BJ (cell line): ENCODE data around the gene DUSP28. TPM values are rescaled to one million over a fixed set of nuclear protein-coding genes. Genes with fewer than 3 reads are reported as not detected.

Source experiments
- CTCF ChIA-PET: fragments of 350-600 bp; formaldehyde crosslinking; extraction: SDS; loops from one replicate; lab custom pipeline; 2021; ENCODE audit warnings: antibody characterized with exemption, inconsistent platforms; lab: Yijun Ruan, JAX
- POLR2A ChIA-PET: fragments of 300-600 bp; sonication (Branson Sonifier 250); formaldehyde crosslinking; extraction: SDS; loops from one replicate; lab custom pipeline; 2021; ENCODE audit warnings: antibody characterized with exemption; lab: Charles Lee
- DNase-seq: peaks from one replicate; pipeline ENCODE4 v3.0.0-alpha.2; 2011; ENCODE audit warnings: low read depth
- H3K27me3 ChIP-seq: 2 replicates; pipeline ENCODE4 v1.6.0; 2011; ENCODE audit warnings: low read length; ENCODE audit not compliant: control insufficient read depth, insufficient read depth
- H3K36me3 ChIP-seq: 2 replicates; pipeline ENCODE4 v1.5.1; 2011; ENCODE audit warnings: low read length; ENCODE audit not compliant: control insufficient read depth, insufficient read depth
- H3K4me3 ChIP-seq: 2 replicates; pipeline ENCODE4 v1.5.1; 2011; ENCODE audit warnings: low read depth, mild to moderate bottlenecking, control low read depth, low read length
- polyA plus RNA-seq: library from polyadenylated mRNA; depleted of rRNA; stranded (reverse); fragments of >200 nt; gene quantifications from 2 replicates; pipeline ENCODE4 v1.2.3, GENCODE V29; 2011
- TF ChIP-seq, protein P1 (sequence below): IDR thresholded peaks from 2 replicates; pipeline ENCODE4 v1.5.1; 2011; ENCODE audit warnings: low read depth, mild to moderate bottlenecking, control low read depth, inconsistent platforms, low read length, moderate library complexity; ENCODE audit not compliant: insufficient read depth

The DUSP28 gene
- polyA plus RNA-seq, 1 experiment = 3.1 TPM

DNA sequence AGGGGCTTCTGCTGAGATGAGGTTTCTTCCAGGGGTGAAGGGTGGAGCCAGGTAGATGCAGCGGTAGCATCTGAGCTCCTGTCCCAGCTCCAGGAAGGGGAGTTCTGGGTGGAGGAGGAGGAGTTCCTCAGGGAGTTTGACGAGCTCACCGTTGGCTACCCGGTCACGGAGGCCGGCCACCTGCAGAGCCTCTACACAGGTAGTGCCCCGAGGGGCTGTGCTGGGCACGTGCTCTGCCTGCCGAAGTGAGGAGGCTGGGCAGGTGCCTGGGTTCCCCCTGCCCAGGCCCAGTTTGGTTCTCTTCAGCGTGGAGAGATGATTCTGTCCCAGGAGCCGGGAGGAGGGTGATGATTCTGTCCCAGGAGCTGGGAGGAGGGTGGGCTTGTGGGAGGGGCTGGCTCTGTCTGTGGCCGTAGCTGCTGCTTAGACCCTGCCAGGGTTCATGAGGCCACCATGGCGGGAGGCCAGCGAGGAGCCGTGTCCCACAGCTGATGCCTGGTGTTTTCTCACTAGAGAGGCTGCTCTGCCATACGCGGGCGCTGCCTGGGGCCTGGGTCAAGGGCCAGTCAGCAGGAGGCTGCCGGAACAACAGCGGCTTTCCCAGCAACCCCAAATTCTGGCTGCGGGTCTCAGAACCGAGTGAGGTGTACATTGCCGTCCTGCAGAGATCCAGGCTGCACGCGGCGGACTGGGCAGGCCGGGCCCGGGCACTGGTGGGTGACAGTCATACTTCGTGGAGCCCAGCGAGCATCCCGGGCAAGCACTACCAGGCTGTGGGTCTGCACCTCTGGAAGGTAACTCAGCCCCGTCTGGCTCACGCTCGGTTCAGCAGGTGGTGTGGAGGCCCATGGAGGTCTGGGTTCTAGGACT is 34.6 kb downstream of the DUSP28 start:
- no peak for DNase-seq
- H3K27me3 ChIP-seq = no peaks in the 10 kb centered on the region
- TF ChIP-seq, protein P1, sequence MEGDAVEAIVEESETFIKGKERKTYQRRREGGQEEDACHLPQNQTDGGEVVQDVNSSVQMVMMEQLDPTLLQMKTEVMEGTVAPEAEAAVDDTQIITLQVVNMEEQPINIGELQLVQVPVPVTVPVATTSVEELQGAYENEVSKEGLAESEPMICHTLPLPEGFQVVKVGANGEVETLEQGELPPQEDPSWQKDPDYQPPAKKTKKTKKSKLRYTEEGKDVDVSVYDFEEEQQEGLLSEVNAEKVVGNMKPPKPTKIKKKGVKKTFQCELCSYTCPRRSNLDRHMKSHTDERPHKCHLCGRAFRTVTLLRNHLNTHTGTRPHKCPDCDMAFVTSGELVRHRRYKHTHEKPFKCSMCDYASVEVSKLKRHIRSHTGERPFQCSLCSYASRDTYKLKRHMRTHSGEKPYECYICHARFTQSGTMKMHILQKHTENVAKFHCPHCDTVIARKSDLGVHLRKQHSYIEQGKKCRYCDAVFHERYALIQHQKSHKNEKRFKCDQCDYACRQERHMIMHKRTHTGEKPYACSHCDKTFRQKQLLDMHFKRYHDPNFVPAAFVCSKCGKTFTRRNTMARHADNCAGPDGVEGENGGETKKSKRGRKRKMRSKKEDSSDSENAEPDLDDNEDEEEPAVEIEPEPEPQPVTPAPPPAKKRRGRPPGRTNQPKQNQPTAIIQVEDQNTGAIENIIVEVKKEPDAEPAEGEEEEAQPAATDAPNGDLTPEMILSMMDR = no peak
- ChIA-PET POLR2A (no interaction called here), CTCF (interaction anchor here (1.1 to 1.7 kb wide), 3 partner anchors 9 to 28 kb away, joined by 3 to 5 read pairs (median 4); no protein-coding TSS in a partner anchor)
- H3K4me3 ChIP-seq = no peak overlapping the region
- peaks cover 21% of the 10 kb centered on the region for H3K36me3 ChIP-seq

DNA sequence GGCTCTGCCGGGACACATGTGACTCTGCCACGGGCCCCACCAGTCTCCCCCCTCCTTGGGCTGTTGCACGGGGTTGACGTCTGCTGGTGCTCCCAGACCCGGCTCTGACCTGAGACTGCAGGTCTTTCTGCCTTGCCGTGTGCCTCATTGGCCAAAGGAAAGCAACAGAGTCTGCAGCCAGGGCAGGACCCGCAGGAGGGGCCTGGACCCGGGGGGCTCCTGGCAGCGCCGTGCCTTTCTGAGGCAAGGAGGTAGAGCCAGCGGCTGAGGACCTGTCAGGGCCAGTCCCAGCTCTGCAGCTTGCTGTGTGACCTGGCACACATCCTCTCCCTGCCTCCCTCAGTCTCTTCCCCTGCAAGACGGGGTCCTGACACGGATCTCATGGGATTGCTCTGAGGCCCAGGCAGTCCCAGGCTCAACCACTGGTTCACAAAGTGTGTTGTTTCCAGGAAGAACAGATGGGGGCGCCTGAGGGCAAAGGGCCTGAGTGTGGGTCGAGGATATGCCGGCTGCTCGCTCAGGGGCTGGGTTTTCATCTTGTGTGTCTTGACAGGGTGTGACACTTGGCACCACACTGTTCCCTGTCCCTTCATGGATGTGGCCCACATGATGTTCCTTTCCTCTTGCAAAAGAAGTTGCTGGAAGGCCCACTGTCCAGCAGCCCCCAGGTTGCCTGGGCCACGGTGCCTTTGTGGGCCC is 35.4 kb downstream of the DUSP28 start:
- peaks cover 21% of the 10 kb centered on the region for H3K36me3 ChIP-seq
- CTCF ChIA-PET = no interaction called here
- DNase-seq = no peak
- POLR2A ChIA-PET = no interaction called here
- TF ChIP-seq, protein P1 = no peak
- no peak overlapping the region for H3K4me3 ChIP-seq
- no peaks in the 10 kb centered on the region for H3K27me3 ChIP-seq

DNA sequence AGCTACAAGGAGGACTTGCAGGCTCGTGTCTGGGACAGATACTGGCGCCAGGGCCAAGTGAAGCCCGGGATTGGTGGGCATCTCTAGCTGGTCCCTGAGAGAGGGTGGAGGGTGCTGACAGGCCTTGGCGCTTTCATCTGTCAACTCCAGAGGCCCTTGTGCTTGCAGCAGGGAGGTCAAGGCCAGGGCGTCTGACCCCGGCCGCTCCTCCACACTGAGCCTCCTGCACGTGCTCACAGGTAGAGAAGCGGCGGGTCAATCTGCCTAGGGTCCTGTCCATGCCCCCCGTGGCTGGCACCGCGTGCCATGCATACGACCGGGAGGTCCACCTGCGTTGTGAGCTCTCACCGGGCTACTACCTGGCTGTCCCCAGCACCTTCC is 35.9 kb downstream of the DUSP28 start:
- H3K27me3 ChIP-seq = no peaks in the 10 kb centered on the region
- CTCF ChIA-PET = no interaction called here
- DNase-seq = no peak
- H3K36me3 ChIP-seq = peaks cover 19% of the 10 kb centered on the region
- POLR2A ChIA-PET = no interaction called here
- H3K4me3 ChIP-seq = no peak overlapping the region
- TF ChIP-seq, protein P1 = no peak

DNA sequence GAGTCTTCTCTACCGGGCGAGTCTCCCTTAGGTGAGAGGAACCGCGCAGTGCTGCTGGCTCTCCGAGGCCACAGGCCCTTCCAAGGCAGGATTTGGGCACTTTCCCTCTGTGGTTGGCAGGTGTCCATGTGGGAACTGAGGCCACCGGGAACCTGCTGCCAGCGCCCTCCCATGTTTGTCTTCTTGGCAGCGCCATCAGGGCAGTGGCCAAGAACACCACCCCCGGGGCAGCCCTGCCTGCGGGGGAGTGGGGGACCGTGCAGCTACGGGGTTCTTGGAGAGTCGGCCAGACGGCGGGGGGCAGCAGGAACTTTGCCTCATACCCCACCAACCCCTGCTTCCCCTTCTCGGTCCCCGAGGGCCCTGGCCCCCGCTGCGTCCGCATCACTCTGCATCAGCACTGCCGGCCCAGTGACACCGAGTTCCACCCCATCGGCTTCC is 36.4 kb downstream of the DUSP28 start:
- CTCF ChIA-PET = no interaction called here
- H3K36me3 ChIP-seq = peaks cover 19% of the 10 kb centered on the region
- DNase-seq = no peak
- H3K4me3 ChIP-seq = no peak overlapping the region
- POLR2A ChIA-PET = no interaction called here
- no peaks in the 10 kb centered on the region for H3K27me3 ChIP-seq
- TF ChIP-seq, protein P1 = no peak

- TF ChIP-seq, protein P1 = no peak
- POLR2A ChIA-PET = no interaction called here
Observed at GRCh38 chr2:240597054-240597418, 36.9 kb downstream of the DUSP28 start.

More at GRCh38 chr2:240597054-240597418, 36.9 kb downstream of the DUSP28 start:
- Histone ChIP-seq H3K27me3 (no peaks in the 10 kb centered on the region), H3K4me3 (no peak overlapping the region), H3K36me3 (peaks cover 16% of the 10 kb centered on the region)
- CTCF ChIA-PET = no interaction called here
- no peak for DNase-seq
